Left lung (tissue), 10 donors: Measurements from ENCODE around the gene METTL16. TPM values are rescaled to one million over a fixed set of nuclear protein-coding genes. Genes with fewer than 3 reads are reported as not detected.
A peak's percentile ranks its signal among the peaks of the same experiment; 100 is the strongest.

Experiments
- ATAC-seq: fragments of 200-7000 bp; cut with Tn5 transposase; one replicate; pipeline ENCODE4 v1.9.1; 2020; ENCODE audit warnings: moderate library complexity
- DNase-seq, 4 donors: peaks; one replicate each; pipeline ENCODE4 v3.0.0-alpha.2; 2013 to 2020
- H3K27ac ChIP-seq, 2 donors: fragments of 200-600 bp; sonication (generic) in 1 of 2; one replicate each; pipeline versions ENCODE4 v1.5.0 to v1.8.0; 2020 to 2021
- H3K27me3 ChIP-seq, 2 donors: fragments of 200-600 bp; sonication (generic) in 1 of 2; one replicate each; pipeline versions ENCODE4 v1.5.0 to v1.8.0; 2020 to 2021
- H3K36me3 ChIP-seq, 2 donors: fragments of 200-600 bp; sonication (generic) in 1 of 2; one replicate each; pipeline versions ENCODE4 v1.5.0 to v1.8.0; 2020 to 2021
- H3K4me1 ChIP-seq, 2 donors: fragments of 200-600 bp; one replicate each; pipeline ENCODE4 v1.8.0; 2021
- H3K4me3 ChIP-seq, 2 donors: fragments of 200-600 bp; sonication (generic) in 1 of 2; one replicate each; pipeline versions ENCODE4 v1.5.0 to v1.8.0; 2020 to 2021; ENCODE audit warnings: mild to moderate bottlenecking in 1 of 2
- H3K9me3 ChIP-seq, 2 donors: fragments of 200-600 bp; sonication (generic) in 1 of 2; one replicate each; pipeline versions ENCODE4 v1.5.0 to v1.8.0; 2020 to 2021
- intact Hi-C, 2 donors: fragments of 100-400 bp; cut with DNase I; formaldehyde crosslinking; loops; one replicate each; pipeline versions ENCODE4 v1.11.2 to v1.14.2; 2022
- polyA plus RNA-seq, 6 donors: library from polyadenylated mRNA; unstranded; fragments of 120-200 nt; gene quantifications; one replicate each; pipeline ENCODE4 v1.2.1, GENCODE V29; 2013; ENCODE audit not compliant: insufficient read length in 6 of 6
- total RNA-seq, 2 donors: library from RNA; stranded (reverse); fragmentation: NEBNext Ultra II Directional; extraction: Animal tissue kit (Norgen Biotek cat#: 25700); gene quantifications; one replicate each; pipeline ENCODE4 v1.2.1, GENCODE V29; 2021
- TF ChIP-seq, protein P1 (sequence below), 2 donors: fragments of 200-600 bp; sonication (generic) in 1 of 2; IDR thresholded peaks; one replicate each; pipeline versions ENCODE4 v1.5.0 to v1.8.0; 2021; ENCODE audit warnings: antibody characterized with exemption in 2 of 2
- donor health status: DM: no; HTN: yes; CAD: no.
- donor health status: DM: no; HTN: no; CAD: no.

The METTL16 gene
- total and polyA plus RNA-seq, 8 donors = 25.1 to 51.8 (median 38.7) TPM

DNA sequence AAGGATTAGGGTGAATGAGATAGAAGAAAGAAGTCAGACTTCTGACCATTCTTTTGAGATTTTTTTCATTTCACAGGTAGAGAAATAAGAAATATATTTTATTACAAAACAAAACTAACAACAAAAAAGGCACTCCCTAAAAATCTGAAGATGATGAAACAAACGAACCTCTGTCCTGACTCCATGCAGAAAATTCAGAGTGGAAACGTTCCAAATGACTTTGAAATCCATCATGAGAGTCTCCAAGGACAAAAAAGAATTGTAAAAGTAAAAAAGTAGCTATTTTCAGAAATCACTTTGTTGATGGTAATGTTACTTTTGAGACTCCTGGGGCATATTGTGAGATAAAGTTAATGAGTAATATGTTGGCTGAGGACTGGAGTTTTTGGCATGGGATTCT, 84.5 kb downstream of the METTL16 start:
- no peak for ATAC-seq
- Histone ChIP-seq H3K27ac (no peak overlapping the region), H3K4me1 (no peaks in the 10 kb centered on the region), H3K4me3 (no peak overlapping the region), H3K36me3 (no peaks in the 10 kb centered on the region), H3K9me3 (no peaks in the 10 kb centered on the region), H3K27me3 (no peaks in the 10 kb centered on the region)
- TF ChIP-seq, protein P1, sequence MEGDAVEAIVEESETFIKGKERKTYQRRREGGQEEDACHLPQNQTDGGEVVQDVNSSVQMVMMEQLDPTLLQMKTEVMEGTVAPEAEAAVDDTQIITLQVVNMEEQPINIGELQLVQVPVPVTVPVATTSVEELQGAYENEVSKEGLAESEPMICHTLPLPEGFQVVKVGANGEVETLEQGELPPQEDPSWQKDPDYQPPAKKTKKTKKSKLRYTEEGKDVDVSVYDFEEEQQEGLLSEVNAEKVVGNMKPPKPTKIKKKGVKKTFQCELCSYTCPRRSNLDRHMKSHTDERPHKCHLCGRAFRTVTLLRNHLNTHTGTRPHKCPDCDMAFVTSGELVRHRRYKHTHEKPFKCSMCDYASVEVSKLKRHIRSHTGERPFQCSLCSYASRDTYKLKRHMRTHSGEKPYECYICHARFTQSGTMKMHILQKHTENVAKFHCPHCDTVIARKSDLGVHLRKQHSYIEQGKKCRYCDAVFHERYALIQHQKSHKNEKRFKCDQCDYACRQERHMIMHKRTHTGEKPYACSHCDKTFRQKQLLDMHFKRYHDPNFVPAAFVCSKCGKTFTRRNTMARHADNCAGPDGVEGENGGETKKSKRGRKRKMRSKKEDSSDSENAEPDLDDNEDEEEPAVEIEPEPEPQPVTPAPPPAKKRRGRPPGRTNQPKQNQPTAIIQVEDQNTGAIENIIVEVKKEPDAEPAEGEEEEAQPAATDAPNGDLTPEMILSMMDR (IDR thresholded peaks at IDR 0.05) = no peak
- no peak for DNase-seq
- intact Hi-C loops = no loop called here

DNA sequence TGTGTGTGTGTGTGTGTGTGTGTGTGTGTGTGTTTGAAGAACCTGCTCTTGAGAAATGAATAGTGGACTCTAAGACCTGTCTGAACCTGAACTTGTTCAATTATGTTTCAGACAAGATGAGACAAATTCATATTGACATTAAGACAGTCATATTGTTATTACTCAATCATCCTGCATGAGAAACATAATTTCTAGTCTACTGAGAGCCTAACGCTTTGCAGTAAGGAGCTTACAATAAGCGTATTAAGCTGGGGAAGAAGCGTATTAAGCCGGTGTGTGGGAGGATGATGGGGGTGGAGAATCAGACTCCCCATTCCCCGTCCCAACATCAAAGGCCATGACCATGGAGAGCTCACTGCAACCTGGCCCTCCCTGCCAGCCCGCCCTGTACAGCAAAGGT, 88.4 kb downstream of the METTL16 start:
- Histone ChIP-seq H3K4me3 (no peak overlapping the region), H3K27me3 (no peaks in the 10 kb centered on the region), H3K4me1 (no peaks in the 10 kb centered on the region), H3K9me3 (no peaks in the 10 kb centered on the region), H3K36me3 (peaks cover 0 to 35% of the 10 kb centered on the region in 2 donors), H3K27ac (no peak overlapping the region)
- ATAC-seq = no peak
- no peak for DNase-seq
- intact Hi-C loops = no loop called here
- TF ChIP-seq, protein P1 (IDR thresholded peaks at IDR 0.05) = no peak

DNA sequence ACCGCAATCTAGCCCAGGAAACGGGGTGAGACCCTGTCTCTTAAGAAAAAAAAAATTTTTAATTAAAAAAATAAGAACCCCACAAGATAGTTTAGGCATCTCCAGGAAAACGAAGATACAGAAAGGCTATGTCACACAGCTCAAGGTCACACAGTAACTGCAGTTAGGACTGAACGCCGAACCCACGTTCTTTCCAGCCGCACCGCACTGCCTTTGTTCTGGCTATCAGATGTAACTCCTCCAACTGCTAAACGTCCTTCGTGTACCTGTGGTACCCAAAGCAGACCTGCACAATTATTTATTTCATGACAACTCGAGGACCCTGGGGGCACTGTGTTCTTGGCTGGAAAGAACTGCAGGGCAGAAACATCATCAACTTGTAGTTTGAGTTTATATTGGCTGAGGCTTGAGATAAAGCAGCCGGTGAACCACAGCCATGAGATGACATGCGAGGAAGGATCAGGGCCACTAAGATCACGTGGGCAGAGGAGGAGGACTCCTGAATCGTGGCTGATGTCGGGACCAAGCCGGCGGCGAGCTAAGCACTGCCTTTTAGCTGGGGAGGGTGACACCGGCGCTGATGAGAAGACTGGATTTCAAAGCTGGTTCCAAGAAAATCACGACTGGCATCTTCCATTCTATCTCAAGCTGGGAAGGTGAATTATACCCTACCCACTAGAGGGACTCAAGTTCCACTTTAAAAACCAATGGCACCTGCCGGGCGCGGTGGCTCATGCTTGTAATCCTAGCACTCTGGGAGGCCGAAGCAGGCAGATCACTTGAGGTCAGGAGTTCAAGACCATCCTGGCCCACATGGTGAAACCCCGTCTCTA, 90.2 kb downstream of the METTL16 start:
- no peak overlapping the region for H3K27ac ChIP-seq

DNA sequence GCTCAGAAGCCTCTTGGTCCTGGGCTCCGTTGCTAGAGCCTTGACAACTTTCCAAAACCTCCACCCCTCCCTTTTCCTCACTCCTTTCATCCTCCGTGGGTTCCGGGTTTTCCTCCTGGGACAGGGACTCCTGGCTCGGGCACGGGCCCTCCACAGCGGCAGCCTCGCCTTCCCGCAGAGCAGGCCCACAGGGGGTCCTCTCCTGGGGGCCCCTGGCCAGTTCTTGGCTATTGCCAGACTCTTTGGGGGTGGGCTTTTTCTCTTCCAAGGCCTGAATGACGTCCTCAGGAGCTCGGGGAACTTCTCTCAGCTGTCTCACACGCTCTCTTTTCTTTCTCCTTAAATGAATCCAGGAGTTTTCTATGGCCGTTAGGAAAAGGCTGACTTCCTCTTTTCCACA, 91.5 kb downstream of the METTL16 start:
- intact Hi-C loops = no loop called here
- no peak for ATAC-seq
- no peak overlapping the region for H3K27ac ChIP-seq

More for the DNA sequence above, 90.2 kb downstream of the METTL16 start:
- TF ChIP-seq, protein P1 (IDR thresholded peaks at IDR 0.05) = no peak
- Histone ChIP-seq H3K4me3 (no peak overlapping the region), H3K4me1 (no peaks in the 10 kb centered on the region), H3K36me3 (peaks cover 0 to 38% of the 10 kb centered on the region in 2 donors), H3K27me3 (no peaks in the 10 kb centered on the region), H3K9me3 (no peaks in the 10 kb centered on the region)
- intact Hi-C loops = no loop called here
- peak in 1 of 4 donors; percentile 61 for DNase-seq
- ATAC-seq = no peak

DNA sequence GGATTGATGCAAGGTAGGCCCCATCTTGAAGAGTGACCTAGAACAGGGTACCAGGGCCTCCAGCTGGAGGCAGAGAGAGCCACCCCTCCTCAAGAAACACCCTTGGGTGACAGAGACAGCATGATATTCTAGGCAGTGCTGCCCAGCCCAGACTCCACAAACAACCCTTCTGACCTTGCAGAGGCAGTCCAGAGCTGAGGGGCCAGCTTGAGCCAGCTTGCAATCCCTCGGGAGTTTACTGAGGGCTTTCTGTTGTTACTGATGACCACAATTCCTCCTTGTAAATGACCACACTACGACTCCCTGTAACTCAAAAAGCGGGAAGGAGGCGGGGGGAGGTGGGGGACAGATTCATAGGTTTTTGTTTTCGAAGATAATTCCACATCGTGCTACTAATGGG, 92.2 kb downstream of the METTL16 start:
- intact Hi-C loops = loop anchor here in 1 of 2 donors (5.0 kb wide), 1 partner anchor 37 kb away; no protein-coding TSS in a partner anchor
- no peak for ATAC-seq
- no peak for DNase-seq
- no peak overlapping the region for H3K27ac ChIP-seq
- peaks cover 0 to 9% of the 10 kb centered on the region in 2 donors for H3K4me1 ChIP-seq
- peaks cover 0 to 38% of the 10 kb centered on the region in 2 donors for H3K36me3 ChIP-seq
- no peaks in the 10 kb centered on the region for H3K27me3 ChIP-seq
- no peaks in the 10 kb centered on the region for H3K9me3 ChIP-seq
- TF ChIP-seq, protein P1 (IDR thresholded peaks at IDR 0.05) = no peak
- H3K4me3 ChIP-seq = no peak overlapping the region

More for the DNA sequence above, 91.5 kb downstream of the METTL16 start:
- DNase-seq = no peak
- Histone ChIP-seq H3K36me3 (peaks cover 0 to 38% of the 10 kb centered on the region in 2 donors), H3K9me3 (no peaks in the 10 kb centered on the region), H3K27me3 (no peaks in the 10 kb centered on the region), H3K4me3 (no peak overlapping the region), H3K4me1 (peaks cover 0 to 9% of the 10 kb centered on the region in 2 donors)
- TF ChIP-seq, protein P1 (IDR thresholded peaks at IDR 0.05) = no peak
